ENCODE measurements around the gene TCAP.

Gene TCAP

GRCh38 chr17:39628655-39629493 lies 36.3 kb upstream of the TCAP start:
- in situ Hi-C loops (cut with MboI; ENCODE audit: low sequenced_read_pairs), result no loop called here

- in situ Hi-C loops (cut with MboI; ENCODE audit: low sequenced_read_pairs), result no loop called here
These were observed 35.7 kb upstream of the TCAP start for GRCh38 chr17:39629494-39629880.

- in situ Hi-C loops (cut with MboI; ENCODE audit: low sequenced_read_pairs), result no loop called here
These were observed 35.3 kb upstream of the TCAP start for GRCh38 chr17:39629898-39630297.

- in situ Hi-C loops (cut with MboI; ENCODE audit: low sequenced_read_pairs), result no loop called here
These were observed 33.7 kb upstream of the TCAP start for GRCh38 chr17:39631403-39631802.

- in situ Hi-C loops (cut with MboI; ENCODE audit: low sequenced_read_pairs), result no loop called here
These were observed 32.8 kb upstream of the TCAP start for GRCh38 chr17:39632153-39632941.

- in situ Hi-C loops (cut with MboI; ENCODE audit: low sequenced_read_pairs), result no loop called here
These were observed 31.5 kb upstream of the TCAP start for GRCh38 chr17:39633570-39634183.

GRCh38 chr17:39634384-39634871 lies 30.7 kb upstream of the TCAP start:
- in situ Hi-C loops (cut with MboI; ENCODE audit: low sequenced_read_pairs), result no loop called here

- in situ Hi-C loops (cut with MboI; ENCODE audit: low sequenced_read_pairs), result no loop called here
These were observed 29.5 kb upstream of the TCAP start for GRCh38 chr17:39635614-39636176.

- in situ Hi-C loops (cut with MboI; ENCODE audit: low sequenced_read_pairs), result no loop called here
These were observed 28.6 kb upstream of the TCAP start for GRCh38 chr17:39636587-39636926.

- in situ Hi-C loops (cut with MboI; ENCODE audit: low sequenced_read_pairs), result no loop called here
These were observed 28.0 kb upstream of the TCAP start, which contains the start of gene STARD3 for GRCh38 chr17:39636927-39637736. Gene STARD3 (plus strand): TSS chr17:39637144. CDS start chr17:39653532, 16,388 bp downstream.

- in situ Hi-C loops (cut with MboI; ENCODE audit: low sequenced_read_pairs), result no loop called here
These were observed 26.8 kb upstream of the TCAP start for GRCh38 chr17:39638317-39638716.

- in situ Hi-C loops (cut with MboI; ENCODE audit: low sequenced_read_pairs), result no loop called here
These were observed 26.1 kb upstream of the TCAP start for GRCh38 chr17:39639043-39639442.

GRCh38 chr17:39639566-39640458 lies 25.3 kb upstream of the TCAP start:
- in situ Hi-C loops (cut with MboI; ENCODE audit: low sequenced_read_pairs), result no loop called here

- in situ Hi-C loops (cut with MboI; ENCODE audit: low sequenced_read_pairs), result no loop called here
These were observed 24.5 kb upstream of the TCAP start for GRCh38 chr17:39640591-39641031.

- in situ Hi-C loops (cut with MboI; ENCODE audit: low sequenced_read_pairs), result no loop called here
These were observed 24.1 kb upstream of the TCAP start for GRCh38 chr17:39641097-39641496.

- in situ Hi-C loops (cut with MboI; ENCODE audit: low sequenced_read_pairs), result no loop called here
These were observed 23.3 kb upstream of the TCAP start for GRCh38 chr17:39641883-39642282.

GRCh38 chr17:39642291-39643074 lies 22.7 kb upstream of the TCAP start:
- in situ Hi-C loops (cut with MboI; ENCODE audit: low sequenced_read_pairs), result no loop called here

- in situ Hi-C loops (cut with MboI; ENCODE audit: low sequenced_read_pairs), result no loop called here
These were observed 21.9 kb upstream of the TCAP start for GRCh38 chr17:39643271-39643670.

GRCh38 chr17:39647256-39647655 lies 17.9 kb upstream of the TCAP start:
- in situ Hi-C loops (cut with MboI; ENCODE audit: low sequenced_read_pairs), result no loop called here

Data from HL-60/S4 treated with phorbol 12-myristate 13-acetate at 8.2 ng/mL for 4 days and 3 days (cell line).